K562 (cell line): Measurements from ENCODE around the gene METTL25B. TPM values are rescaled to one million over a fixed set of nuclear protein-coding genes. Genes with fewer than 3 reads are reported as not detected.

Experiments used
- CCNT2 ChIP-seq: IDR thresholded peaks from 2 replicates; pipeline ENCODE4 v1.6.1; 2011; ENCODE audit warnings: borderline replicate concordance, low read depth, mild to moderate bottlenecking, moderate library complexity, mixed read lengths, low read length; ENCODE audit not compliant: insufficient read length; ENCODE audit errors: extremely low read depth
- CREB1 ChIP-seq, 2 experiments: sonication (generic) in 1 of 2; formaldehyde crosslinking in 1 of 2; IDR thresholded peaks; 2 replicates each; pipeline versions ENCODE4 v1.6.1 to v1.8.0; 2012 to 2022; ENCODE audit warnings: inconsistent platforms in 1 of 2, mild to moderate bottlenecking in 1 of 2, missing genetic modification reagents in 1 of 2, moderate library complexity in 1 of 2
- E2F5 ChIP-seq: sonication (generic); formaldehyde crosslinking; IDR thresholded peaks from 2 replicates; pipeline ENCODE4 v1.8.0; 2022; ENCODE audit warnings: mild to moderate bottlenecking, missing genetic modification reagents
- E4F1 ChIP-seq: fragments of 250-450 bp; sonication (Bioruptor Pico); IDR thresholded peaks from 2 replicates; pipeline ENCODE4 v1.5.0; 2021; ENCODE audit warnings: mild to moderate bottlenecking, borderline replicate concordance
- EWSR1 ChIP-seq: fragments of 450-650 bp; IDR thresholded peaks from 2 replicates; pipeline ENCODE4 v1.6.1; 2018; ENCODE audit warnings: borderline replicate concordance, mild to moderate bottlenecking, low read depth, moderate library complexity; ENCODE audit not compliant: partially characterized antibody
- FOXK2 ChIP-seq, 2 experiments: fragments of 450-650 bp; IDR thresholded peaks in 1 of 2; conservative IDR thresholded peaks in 1 of 2; 2 replicates each; pipeline ENCODE4 v1.6.1; 2016; ENCODE audit warnings: low read depth in 2 of 2, mild to moderate bottlenecking in 1 of 2
- HEY1 ChIP-seq: fragments of 250-450 bp; sonication (Bioruptor Pico); IDR thresholded peaks from 2 replicates; pipeline ENCODE4 v1.5.0; 2020; ENCODE audit warnings: mild to moderate bottlenecking, moderate library complexity, borderline replicate concordance
- HMGN3 ChIP-seq: IDR thresholded peaks from 2 replicates; pipeline ENCODE4 v1.6.1; 2011; ENCODE audit warnings: borderline replicate concordance, low read depth, mild to moderate bottlenecking, mixed read lengths, low read length; ENCODE audit not compliant: insufficient read length; ENCODE audit errors: extremely low read depth
- JUNB ChIP-seq: fragments of 450-650 bp; formaldehyde crosslinking; conservative IDR thresholded peaks from 2 replicates; pipeline ENCODE4 v1.4.0; 2020; ENCODE audit warnings: mild to moderate bottlenecking
- MCM3 ChIP-seq: fragments of 450-650 bp; IDR thresholded peaks from 2 replicates; pipeline ENCODE4 v1.6.1; 2016
- MECOM ChIP-seq: fragments of 250-450 bp; sonication (Bioruptor Pico); IDR thresholded peaks from 2 replicates; pipeline ENCODE4 v1.8.0; 2022; ENCODE audit warnings: inconsistent platforms
- NCOR1 ChIP-seq: fragments of 450-650 bp; IDR thresholded peaks from 2 replicates; pipeline ENCODE4 v1.6.1; 2016; ENCODE audit warnings: mild to moderate bottlenecking, moderate library complexity
- OTX1 ChIP-seq: fragments of 450-650 bp; formaldehyde crosslinking; IDR thresholded peaks from 2 replicates; pipeline ENCODE4 v1.4.0; 2022; ENCODE audit warnings: mild to moderate bottlenecking
- PHF8 ChIP-seq: fragments of 200-600 bp; sonication (generic); IDR thresholded peaks from 2 replicates; pipeline ENCODE4 v1.6.1; 2012; ENCODE audit warnings: mixed run types, mild to moderate bottlenecking, inconsistent platforms, low read length, moderate library complexity, borderline replicate concordance
- POLR2AphosphoS2 ChIP-seq: IDR thresholded peaks from 2 replicates; pipeline ENCODE4 v1.6.1; 2012; ENCODE audit warnings: low read length, improper control_type of control experiment
- RBM14 ChIP-seq: fragments of 200-400 bp; formaldehyde crosslinking; IDR thresholded peaks from 2 replicates; pipeline ENCODE4 v1.6.1; 2018; ENCODE audit warnings: low read depth, mild to moderate bottlenecking, low read length, moderate library complexity, borderline replicate concordance; ENCODE audit not compliant: insufficient read depth
- SMARCC2 ChIP-seq: fragments of 450-650 bp; IDR thresholded peaks from 2 replicates; pipeline ENCODE4 v1.6.1; 2017; ENCODE audit warnings: antibody characterized with exemption, moderate library complexity, mild to moderate bottlenecking, low read depth
- SRSF7 ChIP-seq: fragments of 200-400 bp; formaldehyde crosslinking; optimal IDR thresholded peaks from 2 replicates; pipeline ENCODE3; 2017; ENCODE audit warnings: mild to moderate bottlenecking, low read depth, low read length
- SRSF9 ChIP-seq: fragments of 200-400 bp; formaldehyde crosslinking; IDR thresholded peaks from 2 replicates; pipeline ENCODE4 v1.6.1; 2017; ENCODE audit warnings: low read depth, low read length, borderline replicate concordance
- STAT6 ChIP-seq: sonication (generic); formaldehyde crosslinking; IDR thresholded peaks from 2 replicates; pipeline ENCODE4 v1.8.1; 2023; ENCODE audit warnings: mild to moderate bottlenecking, missing genetic modification reagents
- TAL1 ChIP-seq: fragments of 450-650 bp; IDR thresholded peaks from 2 replicates; pipeline ENCODE4 v1.6.1; 2016; ENCODE audit warnings: mild to moderate bottlenecking
- TCF3 ChIP-seq: sonication (generic); formaldehyde crosslinking; IDR thresholded peaks from 2 replicates; pipeline ENCODE4 v1.4.0; 2020; ENCODE audit warnings: mild to moderate bottlenecking, missing genetic modification reagents
- ZNF41 ChIP-seq: fragments of 250-450 bp; sonication (Bioruptor Pico); conservative IDR thresholded peaks from 2 replicates; pipeline ENCODE4 v1.4.0; 2020; ENCODE audit warnings: mild to moderate bottlenecking
- polyA plus RNA-seq, 8 experiments: library from polyadenylated mRNA; depleted of rRNA in 4 of 8; stranded (reverse) in 5 of 8; unstranded in 3 of 8; fragments of >200 nt; fragmentation: Nextera tagmentation in 2 of 8; fragmentation: Illumina TruSeq in 1 of 8; extraction: Ambion mirVana in 2 of 8; extraction: Trizol in 1 of 8; gene quantifications; 2 replicates each; pipeline versions ENCODE4 v1.2.1 to v1.2.3, GENCODE V29; 2011 to 2014; ENCODE audit warnings: inconsistent platforms in 1 of 8, missing spikeins in 1 of 8
- total RNA-seq, 7 experiments: library from RNA; depleted of rRNA in 6 of 7; stranded (reverse); fragments of >200 nt in 6 of 7; fragmentation: Illumina TruSeq in 2 of 7; extraction: Trizol in 2 of 7; gene quantifications; 2 replicates each; pipeline versions ENCODE4 v1.2.1 to v1.2.3, GENCODE V29; 2011 to 2021; ENCODE audit warnings: low replicate concordance in 1 of 7

The METTL25B gene
- total and polyA plus RNA-seq, 9 of the 15 experiments (the other 6 are each of a cell fraction or from before 2014, with no cell fraction given): 7.7 to 48.3 (median 33.1) TPM

- no peak for TF ChIP-seq TAL1
- TF ChIP-seq E2F5 (CRISPR knock-in tag): no peak
- no peak for TF ChIP-seq SRSF7
- no peak for TF ChIP-seq FOXK2 (conservative IDR thresholded peaks at IDR 0.05 in 1 of 2, IDR thresholded peaks at IDR 0.05 in 1 of 2; ENCODE audit: low read depth in 2 of 2)
- TF ChIP-seq RBM14: no peak
- TF ChIP-seq MCM3: no peak
- TF ChIP-seq CCNT2: no peak
- no peak for TF ChIP-seq SMARCC2
- no peak for TF ChIP-seq JUNB (CRISPR knock-in tag)
- no peak for TF ChIP-seq MECOM (CRISPR knock-in tag)
- no peak for TF ChIP-seq STAT6 (CRISPR knock-in tag)
- no peak for TF ChIP-seq EWSR1
- no peak for TF ChIP-seq PHF8
- TF ChIP-seq POLR2AphosphoS2: no peak
- TF ChIP-seq SRSF9: no peak
- no peak; the same call in 1 of the 2 replicates for TF ChIP-seq CREB1 (IDR thresholded peaks at IDR 0.05)
- TF ChIP-seq CREB1 (CRISPR knock-in tag; IDR thresholded peaks at IDR 0.05): no peak
- no peak for TF ChIP-seq TCF3 (CRISPR knock-in tag)
- TF ChIP-seq E4F1 (CRISPR knock-in tag): no peak
- no peak for TF ChIP-seq HEY1 (CRISPR knock-in tag)
- no peak for TF ChIP-seq ZNF41 (CRISPR knock-in tag)
- no peak for TF ChIP-seq HMGN3
- no peak for TF ChIP-seq OTX1
- no peak for TF ChIP-seq NCOR1
Measured at GRCh38 chr1:156727926-156728598, at the start of gene METTL25B (continued).
